Caco-2 (cell line): ENCODE results near the gene YKT6. TPM values are rescaled to one million over a fixed set of nuclear protein-coding genes. Genes with fewer than 3 reads are reported as not detected.
"Not testable (repeated sequence)": the region's sequence is repeated elsewhere in the genome, so short reads cannot be mapped to it uniquely, and the experiment has no call there.

ENCODE experiments used
- BruUV-seq: library from RNA; stranded (reverse); fragments of 400-500 nt; replicated peaks from 2 replicates; lab custom pipeline; 2021; lab: Mats Ljungman, UMichigan
- CTCF ChIA-PET: fragments of 300-600 bp; sonication (Branson Sonifier 250); formaldehyde crosslinking; loops from one replicate; lab custom pipeline; 2022; ENCODE audit warnings: antibody characterized with exemption; lab: Charles Lee
- POLR2A ChIA-PET: fragments of 300-600 bp; sonication (Branson Sonifier 250); formaldehyde crosslinking; loops from one replicate; lab custom pipeline; 2022; ENCODE audit warnings: antibody characterized with exemption; lab: Charles Lee
- DNase-seq, 2 experiments: peaks; one replicate each; pipeline versions ENCODE4 v3.0.0 to v3.0.0-alpha.2; 2020 to 2022
- H3K27me3 ChIP-seq: replicated peaks from 2 replicates; pipeline ENCODE4 v1.6.0; 2011; ENCODE audit warnings: low read length; ENCODE audit not compliant: control insufficient read depth, insufficient read depth
- H3K36me3 ChIP-seq: 2 replicates; pipeline ENCODE4 v1.5.1; 2011; ENCODE audit warnings: low read length; ENCODE audit not compliant: control insufficient read depth, insufficient read depth
- H3K4me1 ChIP-seq: fragments of 250-450 bp; sonication (Bioruptor Pico); 2 replicates; pipeline ENCODE4 v1.5.1; 2020; ENCODE audit warnings: mild to moderate bottlenecking
- H3K4me3 ChIP-seq: 2 replicates; pipeline ENCODE4 v1.5.1; 2011; ENCODE audit warnings: low read depth, mild to moderate bottlenecking, control low read depth, low read length
- H3K9me3 ChIP-seq: fragments of 250-450 bp; sonication (Bioruptor Pico); 2 replicates; pipeline ENCODE4 v1.5.1; 2020; ENCODE audit warnings: mild to moderate bottlenecking, moderate library complexity
- H3K27ac Mint-ChIP-seq: one replicate; pipeline ENCODE4 v1.8.0; 2022; ENCODE audit warnings: mixed read lengths; ENCODE audit not compliant: unreplicated experiment
- H3K27me3 Mint-ChIP-seq: one replicate; pipeline ENCODE4 v1.8.0; 2022; ENCODE audit warnings: mixed read lengths; ENCODE audit not compliant: insufficient read depth, unreplicated experiment
- H3K36me3 Mint-ChIP-seq: one replicate; pipeline ENCODE4 v1.8.0; 2022; ENCODE audit warnings: mild to moderate bottlenecking, mixed read lengths; ENCODE audit not compliant: insufficient read depth, unreplicated experiment
- H3K4me1 Mint-ChIP-seq: one replicate; pipeline ENCODE4 v1.8.0; 2022; ENCODE audit warnings: low read depth, mixed read lengths; ENCODE audit not compliant: unreplicated experiment
- H3K4me3 Mint-ChIP-seq: one replicate; pipeline ENCODE4 v1.8.0; 2022; ENCODE audit warnings: mild to moderate bottlenecking, moderate library complexity, mixed read lengths; ENCODE audit not compliant: unreplicated experiment
- H3K9me3 Mint-ChIP-seq: one replicate; pipeline ENCODE4 v1.8.0; 2022; ENCODE audit warnings: mixed read lengths; ENCODE audit not compliant: unreplicated experiment
- intact Hi-C: fragments of 100-400 bp; cut with micrococcal nuclease; formaldehyde crosslinking; loops from one replicate; pipeline ENCODE4 v1.10.0; 2022; ENCODE audit not compliant: unreplicated experiment
- total RNA-seq: library from RNA; stranded (reverse); gene quantifications from 2 replicates; pipeline ENCODE4 v1.2.3, GENCODE V29; 2022
- TF ChIP-seq, protein P1 (sequence below), 2 experiments: fragments of 200-600 bp in 1 of 2; IDR thresholded peaks; 1 replicate in 1 of 2; 2 replicates in 1 of 2; pipeline versions ENCODE4 v1.5.1 to v1.8.0; 2011 to 2022; ENCODE audit warnings: antibody characterized with exemption in 1 of 2, control low read depth in 1 of 2, inconsistent platforms in 1 of 2, low read depth in 1 of 2, low read length in 1 of 2, mild to moderate bottlenecking in 1 of 2, moderate library complexity in 1 of 2; ENCODE audit not compliant: insufficient read depth in 1 of 2, severe bottlenecking in 1 of 2, unreplicated experiment in 1 of 2

YKT6 gene
- total RNA-seq, 1 experiment from 2014 or later = 123 TPM

DNA sequence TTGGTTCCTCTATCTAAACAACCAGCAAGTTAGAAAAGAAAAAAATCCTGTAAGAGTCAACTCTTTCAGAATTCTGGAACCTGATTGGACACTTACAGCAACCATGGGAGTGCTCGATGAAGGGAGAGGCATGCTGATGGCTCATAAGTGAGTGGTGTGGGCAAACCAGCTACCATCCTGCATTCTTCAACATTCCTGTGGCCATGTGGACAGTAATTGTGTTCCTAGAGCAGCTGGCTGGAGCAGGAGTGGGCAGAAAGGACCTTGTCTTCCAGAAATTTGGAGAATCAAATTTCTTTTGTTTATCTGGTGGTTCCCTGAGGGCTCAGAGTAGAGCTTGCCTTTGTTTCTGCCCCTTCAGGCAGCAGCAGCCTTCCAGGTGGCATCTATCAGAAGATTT lies 37.2 kb upstream of the YKT6 start:
- intact Hi-C loops = no loop called here
- TF ChIP-seq, protein P1, sequence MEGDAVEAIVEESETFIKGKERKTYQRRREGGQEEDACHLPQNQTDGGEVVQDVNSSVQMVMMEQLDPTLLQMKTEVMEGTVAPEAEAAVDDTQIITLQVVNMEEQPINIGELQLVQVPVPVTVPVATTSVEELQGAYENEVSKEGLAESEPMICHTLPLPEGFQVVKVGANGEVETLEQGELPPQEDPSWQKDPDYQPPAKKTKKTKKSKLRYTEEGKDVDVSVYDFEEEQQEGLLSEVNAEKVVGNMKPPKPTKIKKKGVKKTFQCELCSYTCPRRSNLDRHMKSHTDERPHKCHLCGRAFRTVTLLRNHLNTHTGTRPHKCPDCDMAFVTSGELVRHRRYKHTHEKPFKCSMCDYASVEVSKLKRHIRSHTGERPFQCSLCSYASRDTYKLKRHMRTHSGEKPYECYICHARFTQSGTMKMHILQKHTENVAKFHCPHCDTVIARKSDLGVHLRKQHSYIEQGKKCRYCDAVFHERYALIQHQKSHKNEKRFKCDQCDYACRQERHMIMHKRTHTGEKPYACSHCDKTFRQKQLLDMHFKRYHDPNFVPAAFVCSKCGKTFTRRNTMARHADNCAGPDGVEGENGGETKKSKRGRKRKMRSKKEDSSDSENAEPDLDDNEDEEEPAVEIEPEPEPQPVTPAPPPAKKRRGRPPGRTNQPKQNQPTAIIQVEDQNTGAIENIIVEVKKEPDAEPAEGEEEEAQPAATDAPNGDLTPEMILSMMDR (IDR thresholded peaks at IDR 0.05; ENCODE audit: insufficient read depth in 1 of 2, low read depth in 1 of 2, low read length in 1 of 2, severe bottlenecking in 1 of 2, unreplicated experiment in 1 of 2) = no peak

DNA sequence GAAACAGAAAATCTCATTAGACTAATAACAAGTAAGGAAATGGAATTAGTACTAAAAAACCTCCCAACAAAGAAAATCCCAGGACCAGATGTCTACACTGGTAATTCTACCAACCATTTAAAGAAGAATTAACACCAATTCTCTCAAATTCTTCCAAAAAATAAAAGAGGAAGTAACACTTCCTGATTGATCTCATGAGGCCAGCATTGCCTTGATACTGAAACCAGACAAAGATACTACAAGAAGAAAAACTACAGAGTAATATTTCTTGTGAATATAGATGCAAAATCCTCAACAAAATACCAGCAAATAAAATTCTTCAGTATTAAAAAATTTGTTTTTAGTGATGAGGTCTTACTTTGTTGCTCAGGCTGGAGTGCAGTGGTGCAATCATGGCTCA lies 32.9 kb upstream of the YKT6 start:
- H3K9me3 Mint-ChIP-seq = no peaks in the 10 kb centered on the region
- H3K36me3 ChIP-seq = no peaks in the 10 kb centered on the region
- H3K36me3 Mint-ChIP-seq = no peaks in the 10 kb centered on the region
- H3K9me3 ChIP-seq = no peaks in the 10 kb centered on the region
- no peak overlapping the region for H3K4me3 Mint-ChIP-seq
- no peaks in the 10 kb centered on the region for H3K4me1 ChIP-seq
- H3K4me1 Mint-ChIP-seq = peaks cover under 1% of the 10 kb centered on the region
- H3K27me3 ChIP-seq = no peaks in the 10 kb centered on the region
- TF ChIP-seq, protein P1 (IDR thresholded peaks at IDR 0.05; ENCODE audit: insufficient read depth in 1 of 2, low read depth in 1 of 2, low read length in 1 of 2, severe bottlenecking in 1 of 2, unreplicated experiment in 1 of 2) = no peak
- ChIA-PET POLR2A (no interaction called here), CTCF (no interaction called here)
- H3K4me3 ChIP-seq = no peak overlapping the region
- DNase-seq = no peak
- no TSS peak for BruUV-seq
- H3K27ac Mint-ChIP-seq = no peak overlapping the region
- H3K27me3 Mint-ChIP-seq = peaks cover 14% of the 10 kb centered on the region
- intact Hi-C loops = no loop called here

More for the DNA sequence above, 37.2 kb upstream of the YKT6 start:
- CTCF ChIA-PET = no interaction called here
- Mint-ChIP-seq H3K9me3 (no peaks in the 10 kb centered on the region), H3K4me3 (no peak overlapping the region), H3K27ac (no peak overlapping the region), H3K36me3 (no peaks in the 10 kb centered on the region), H3K27me3 (peaks cover 11% of the 10 kb centered on the region), H3K4me1 (peaks cover 4% of the 10 kb centered on the region)
- no TSS peak for BruUV-seq
- no peaks in the 10 kb centered on the region for H3K36me3 ChIP-seq
- no peaks in the 10 kb centered on the region for H3K9me3 ChIP-seq
- H3K4me1 ChIP-seq = no peaks in the 10 kb centered on the region
- H3K27me3 ChIP-seq = no peaks in the 10 kb centered on the region
- H3K4me3 ChIP-seq = no peak overlapping the region
- POLR2A ChIA-PET = no interaction called here
- no peak for DNase-seq

DNA sequence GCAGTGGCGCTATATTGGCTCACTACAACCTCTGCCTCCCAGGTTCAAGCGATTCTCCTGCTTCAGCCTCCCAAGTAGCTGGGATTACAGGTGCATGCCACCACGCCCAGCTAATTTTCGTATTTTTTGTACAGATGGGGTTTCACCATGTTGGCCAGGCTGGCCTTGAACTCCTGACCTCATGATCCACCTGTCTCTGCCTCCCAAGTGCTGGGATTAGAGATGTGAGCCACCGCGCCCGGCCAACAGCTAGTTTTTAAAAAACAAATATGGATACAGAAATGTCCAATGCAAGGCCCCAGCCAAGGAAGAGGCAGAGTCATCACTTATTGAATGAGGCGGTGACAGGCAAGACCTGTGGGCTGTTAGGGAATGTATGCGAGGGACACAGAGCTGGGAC lies 28.9 kb upstream of the YKT6 start:
- CTCF ChIA-PET, H3K4me3 ChIP-seq, BruUV-seq, H3K4me3 Mint-ChIP-seq, H3K27me3 Mint-ChIP-seq, H3K27ac Mint-ChIP-seq, H3K36me3 Mint-ChIP-seq, H3K4me1 ChIP-seq, DNase-seq, intact Hi-C loops, H3K36me3 ChIP-seq, H3K9me3 ChIP-seq, H3K27me3 ChIP-seq, H3K9me3 Mint-ChIP-seq, POLR2A ChIA-PET, H3K4me1 Mint-ChIP-seq: not testable (repeated sequence)

DNA sequence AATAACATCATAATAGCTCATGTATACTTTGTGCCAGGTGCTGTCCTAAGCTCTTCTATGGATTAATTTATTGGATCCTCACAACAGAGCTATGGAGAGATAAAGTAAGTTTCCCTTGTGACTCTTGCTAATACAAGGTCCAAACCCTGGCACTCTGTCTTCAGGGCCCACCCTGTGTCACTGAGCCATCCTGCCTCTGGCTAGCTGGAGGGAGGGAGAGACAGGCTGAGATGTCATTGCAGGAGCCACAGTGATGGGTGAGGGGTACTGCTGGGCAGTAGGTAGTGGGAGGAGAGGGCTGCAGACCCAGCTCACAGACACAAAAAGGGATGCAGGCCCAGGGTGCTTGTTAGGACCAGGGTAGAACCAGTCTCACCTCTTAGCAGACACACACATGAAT lies 28.4 kb upstream of the YKT6 start:
- POLR2A ChIA-PET = no interaction called here
- no peaks in the 10 kb centered on the region for H3K4me1 ChIP-seq
- DNase-seq = no peak
- no peaks in the 10 kb centered on the region for H3K9me3 ChIP-seq
- no TSS peak for BruUV-seq
- Mint-ChIP-seq H3K9me3 (no peaks in the 10 kb centered on the region), H3K27ac (no peak overlapping the region), H3K27me3 (peaks cover 8% of the 10 kb centered on the region), H3K36me3 (no peaks in the 10 kb centered on the region), H3K4me3 (no peak overlapping the region), H3K4me1 (no peaks in the 10 kb centered on the region)
- H3K27me3 ChIP-seq = no peaks in the 10 kb centered on the region
- TF ChIP-seq, protein P1 (IDR thresholded peaks at IDR 0.05; ENCODE audit: insufficient read depth in 1 of 2, low read depth in 1 of 2, low read length in 1 of 2, severe bottlenecking in 1 of 2, unreplicated experiment in 1 of 2) = no peak
- CTCF ChIA-PET = no interaction called here
- intact Hi-C loops = no loop called here
- H3K4me3 ChIP-seq = no peak overlapping the region
- H3K36me3 ChIP-seq = no peaks in the 10 kb centered on the region
